ENCODE results near the gene OPRD1.
"Not testable (repeated sequence)": the region's sequence is repeated elsewhere in the genome, so short reads cannot be mapped to it uniquely, and the experiment has no call there.

The OPRD1 gene

DNA sequence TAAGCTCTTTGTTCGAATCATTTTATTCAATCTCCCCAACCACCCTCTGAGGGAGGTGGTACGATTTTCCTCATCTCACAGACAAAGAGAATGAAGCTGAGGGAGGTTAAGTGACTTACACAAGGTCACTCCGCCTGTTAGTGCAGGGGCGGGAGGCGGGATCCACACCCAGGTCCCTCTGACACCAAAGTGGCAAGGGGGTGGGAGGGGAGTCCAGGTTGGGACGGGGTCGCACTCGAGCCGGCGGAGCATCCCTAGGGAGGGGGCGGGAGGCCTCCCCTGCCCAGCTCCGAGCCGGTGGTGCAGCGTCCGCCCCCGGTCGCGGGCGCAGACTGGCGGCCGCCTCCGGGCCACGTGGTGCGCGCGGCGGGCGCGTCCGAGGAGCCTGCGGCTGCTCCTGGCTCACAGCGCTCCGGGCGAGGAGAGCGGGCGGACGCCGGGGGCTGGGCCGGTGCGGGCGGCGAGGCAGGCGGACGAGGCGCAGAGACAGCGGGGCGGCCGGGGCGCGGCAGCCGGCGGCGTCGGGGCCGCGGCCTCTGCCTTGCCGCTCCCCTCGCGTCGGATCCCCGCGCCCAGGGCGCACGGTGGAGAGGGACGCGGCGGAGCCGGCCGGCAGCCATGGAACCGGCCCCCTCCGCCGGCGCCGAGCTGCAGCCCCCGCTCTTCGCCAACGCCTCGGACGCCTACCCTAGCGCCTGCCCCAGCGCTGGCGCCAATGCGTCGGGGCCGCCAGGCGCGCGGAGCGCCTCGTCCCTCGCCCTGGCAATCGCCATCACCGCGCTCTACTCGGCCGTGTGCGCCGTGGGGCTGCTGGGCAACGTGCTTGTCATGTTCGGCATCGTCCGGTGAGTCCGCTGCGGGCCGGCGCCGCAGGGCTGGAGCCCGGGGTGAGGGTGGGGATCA lies at the start of gene OPRD1:
TSS of gene OPRD1 (plus strand) at position 405 of the 903 bp plus-strand sequence. CDS start at position 619, 214 bp downstream.
- no peak for DNase-seq

DNA sequence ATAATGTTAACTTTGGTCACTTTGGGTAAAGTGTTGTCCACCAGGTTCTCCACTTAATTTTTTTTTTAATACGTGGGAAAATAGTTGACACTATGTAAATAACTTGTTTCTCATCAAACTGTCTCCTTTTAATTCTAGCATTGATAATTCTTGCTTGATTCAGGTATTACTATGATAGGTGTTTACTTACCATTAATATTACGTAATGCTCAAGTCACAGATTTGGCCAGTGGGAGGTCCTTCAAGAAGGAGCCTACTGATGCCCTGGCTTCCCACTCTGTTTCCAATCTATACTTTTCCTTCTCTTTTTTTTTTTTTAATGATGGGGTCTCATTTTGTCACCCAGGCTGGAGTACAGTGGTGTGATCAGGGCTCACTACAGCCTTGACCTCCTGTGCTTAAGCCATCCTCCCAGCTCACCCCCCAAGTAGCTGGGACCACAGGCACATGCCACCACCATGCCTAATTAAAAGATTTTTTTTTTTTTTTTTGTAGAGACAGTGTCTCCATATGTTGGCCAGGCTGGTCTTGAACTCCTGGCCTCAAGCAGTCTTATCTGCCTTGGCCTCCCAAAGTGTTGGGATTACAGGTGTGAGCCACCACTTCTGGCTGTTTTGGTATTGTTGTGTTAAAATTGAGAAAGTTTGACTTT lies 45.3 kb upstream of the OPRD1 start:
- no peak for DNase-seq

DNA sequence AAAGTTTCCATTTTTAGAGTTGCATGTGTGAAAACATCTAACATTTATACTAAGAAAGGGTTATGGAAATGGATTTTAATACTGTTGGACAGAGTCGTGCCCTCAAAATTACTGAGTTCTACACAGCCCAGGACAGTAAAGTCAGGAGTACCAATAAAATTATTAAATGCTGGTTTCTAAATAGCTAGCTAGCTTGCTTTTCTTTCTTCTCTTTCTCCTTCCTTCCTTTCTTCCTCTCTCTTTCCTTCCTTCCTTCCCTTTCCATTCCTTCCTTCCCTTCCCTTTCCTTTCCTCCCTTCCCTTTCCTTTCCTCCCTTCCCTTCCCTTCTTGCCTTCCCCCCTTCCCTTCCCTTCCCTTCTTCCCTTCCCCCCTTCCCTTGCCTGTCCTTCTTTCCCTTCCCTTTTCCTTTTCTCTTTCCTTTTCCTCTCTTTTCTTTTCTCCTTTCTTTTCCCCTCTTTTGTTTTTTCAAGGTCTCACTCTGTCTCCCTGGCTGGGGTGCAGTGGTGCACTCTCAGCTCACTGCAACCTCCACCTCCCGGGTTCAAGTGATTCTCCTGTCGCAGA lies 41.3 kb upstream of the OPRD1 start:
- DNase-seq: no peak

DNA sequence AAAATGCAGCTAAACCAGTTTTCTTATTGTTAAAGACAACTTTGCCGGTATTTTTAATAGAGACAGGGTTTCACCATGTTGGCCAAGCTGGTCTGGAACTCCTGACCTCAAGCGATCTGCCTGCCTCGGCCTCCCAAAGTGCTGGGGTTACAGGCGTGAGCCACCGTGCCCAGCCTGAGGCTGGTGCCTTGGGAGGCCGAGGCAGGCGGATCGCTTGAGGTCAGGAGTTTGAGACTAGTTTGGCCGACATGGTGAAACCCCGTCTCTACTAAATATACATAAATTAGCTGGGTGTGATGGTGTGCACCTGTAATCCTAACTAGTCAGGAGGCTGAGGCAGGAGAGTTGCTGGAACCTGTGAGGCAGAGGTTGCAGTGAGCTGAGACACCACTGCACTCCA lies 40.0 kb upstream of the OPRD1 start:
- not testable (repeated sequence) for DNase-seq

DNA sequence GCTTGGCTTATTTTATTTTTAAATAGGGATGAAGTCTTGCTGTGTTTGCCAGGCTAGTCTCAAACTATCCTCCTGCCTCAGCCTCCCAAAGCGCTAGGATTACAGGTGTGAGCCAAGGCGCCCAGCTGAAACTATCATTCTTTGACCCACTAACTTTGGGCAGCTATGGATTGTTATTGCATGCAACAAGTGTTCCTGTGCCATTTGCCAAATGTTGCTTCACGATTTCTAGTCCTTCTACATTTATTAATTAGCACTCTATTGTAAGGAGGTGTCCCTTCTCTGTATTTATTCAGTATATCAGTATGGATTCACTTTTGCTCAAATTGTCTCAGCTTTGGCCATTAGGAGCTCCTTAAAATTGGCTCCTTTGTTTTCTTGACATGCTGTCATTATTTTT lies 38.9 kb upstream of the OPRD1 start:
- DNase-seq: no peak

DNA sequence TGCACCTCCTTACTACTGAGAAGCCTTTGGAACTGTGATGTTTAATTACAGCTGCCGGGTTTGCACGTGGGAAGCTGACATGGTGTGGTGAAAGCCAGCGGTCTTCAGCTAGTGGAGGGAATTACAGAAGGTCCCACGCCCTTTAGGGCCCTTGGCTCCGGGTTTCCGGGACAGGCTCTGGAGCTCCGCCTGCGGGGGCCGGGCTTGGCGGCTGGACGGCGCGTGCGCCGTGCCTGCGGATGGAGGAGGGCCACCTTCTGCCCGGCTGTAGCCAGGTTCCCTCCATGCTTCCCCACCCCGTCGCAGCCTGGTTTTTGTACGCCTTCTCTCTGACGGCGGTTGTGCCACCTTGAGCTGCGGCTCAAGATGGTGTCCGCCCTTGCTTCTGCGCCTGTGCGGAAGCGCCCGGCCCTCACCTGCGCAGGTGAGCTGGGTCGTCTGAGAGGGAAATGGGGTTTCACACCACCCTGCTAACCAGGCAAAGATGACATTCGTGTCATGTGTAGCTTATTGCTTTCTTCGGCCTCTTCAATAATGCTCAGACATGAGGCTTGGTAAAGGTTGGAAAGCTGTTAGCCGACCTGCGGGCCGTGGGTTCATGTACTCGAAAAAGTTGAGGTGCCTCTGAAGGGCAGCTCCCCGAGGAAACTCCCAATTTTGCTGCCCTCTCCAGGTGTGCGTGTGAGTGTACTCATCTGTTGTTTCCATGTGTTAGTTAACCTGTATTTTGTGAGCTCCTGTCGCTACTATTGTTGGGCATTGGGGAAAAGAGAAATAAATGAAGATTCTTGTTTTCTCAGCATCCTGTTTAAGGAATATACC lies 36.6 kb upstream of the OPRD1 start:
- DNase-seq: peak; percentile 45

DNA sequence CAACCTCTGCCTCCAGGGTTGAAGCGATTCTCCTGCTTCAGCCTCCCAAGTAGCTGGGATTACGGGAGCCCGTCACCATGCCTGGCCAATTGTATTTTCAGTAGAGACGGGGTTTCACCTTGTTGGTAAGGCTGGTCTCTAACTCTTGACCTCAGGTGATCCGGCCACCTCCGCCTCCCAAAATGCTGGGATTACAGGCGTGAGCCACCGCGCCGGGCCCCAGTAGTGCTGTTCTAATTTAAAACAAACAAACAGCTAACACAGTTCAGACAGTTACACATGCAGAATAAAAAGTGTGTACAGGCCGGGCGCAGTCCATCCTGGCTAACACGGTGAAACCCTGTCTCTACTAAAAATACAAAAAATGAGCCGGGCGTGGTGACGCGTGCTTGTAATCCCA lies 35.6 kb upstream of the OPRD1 start:
- no peak for DNase-seq

DNA sequence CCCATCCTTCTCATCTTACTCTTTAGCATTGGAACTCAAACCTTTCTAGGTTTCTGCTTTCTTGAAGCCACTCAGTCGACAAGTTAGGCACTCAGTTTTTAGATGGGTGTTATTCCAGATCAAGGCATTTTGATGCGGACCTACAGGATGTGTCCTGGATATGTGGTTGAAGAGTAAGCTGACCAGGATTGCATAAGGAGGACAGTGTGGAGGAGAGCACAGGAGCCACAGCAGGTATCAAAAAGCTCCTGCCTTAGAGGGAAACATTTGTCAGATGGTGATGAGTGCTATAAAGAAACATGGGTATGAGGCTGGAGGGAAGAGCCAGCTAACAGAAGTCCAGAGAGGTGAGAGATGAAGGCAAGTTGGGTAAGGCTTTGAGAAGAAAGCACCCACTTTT lies 33.9 kb upstream of the OPRD1 start:
- DNase-seq: no peak

DNA sequence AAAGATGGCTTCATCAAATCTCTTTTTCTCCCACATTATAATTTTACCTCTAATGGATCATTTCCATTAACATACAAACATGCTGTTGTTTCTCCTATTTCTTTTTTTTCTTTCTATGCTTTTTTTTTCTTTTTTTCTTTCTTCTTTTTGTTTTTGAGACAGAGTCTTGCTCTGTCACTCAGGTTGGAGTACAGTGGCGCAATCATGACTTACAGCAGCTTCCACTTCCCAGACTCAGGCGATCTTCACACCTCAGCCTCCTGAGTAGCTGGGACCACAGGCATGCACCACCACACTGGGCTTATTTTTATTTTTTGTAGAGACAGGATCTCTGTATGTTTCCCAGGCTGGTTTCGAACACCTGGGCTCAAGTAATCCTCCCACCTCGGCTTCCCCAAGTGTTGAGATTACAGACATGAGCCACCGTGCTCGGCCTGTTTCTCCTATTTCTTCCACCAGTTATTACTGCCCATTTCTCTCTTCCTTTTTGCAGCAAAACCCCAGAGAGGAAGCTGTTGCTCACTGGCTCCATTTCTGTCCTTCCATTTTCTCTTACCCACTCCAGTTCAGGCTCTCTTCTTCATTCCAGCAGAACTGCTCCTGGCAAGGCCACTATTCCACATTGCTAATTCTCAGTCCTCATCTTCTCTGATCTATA lies 32.1 kb upstream of the OPRD1 start:
- no peak for DNase-seq

DNA sequence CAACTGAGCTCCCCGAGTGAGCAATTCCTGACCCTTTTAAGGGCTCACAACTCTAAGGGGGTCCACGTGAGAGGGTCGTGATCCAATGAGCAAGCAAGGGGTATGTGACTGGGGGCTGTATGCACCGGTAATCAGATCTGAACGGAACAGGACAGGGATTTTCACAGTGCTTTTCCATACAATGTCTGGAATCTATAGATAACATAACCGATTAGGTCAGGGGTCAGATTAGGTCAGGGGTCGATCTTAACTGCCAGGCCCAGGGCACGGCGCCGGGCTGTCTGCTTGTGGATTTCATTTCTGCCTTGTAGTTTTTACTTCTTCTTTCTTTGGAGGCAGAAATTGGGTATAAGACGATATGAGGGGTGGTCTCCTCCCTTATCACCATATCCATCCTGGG lies 30.7 kb upstream of the OPRD1 start:
- no peak for DNase-seq

DNA sequence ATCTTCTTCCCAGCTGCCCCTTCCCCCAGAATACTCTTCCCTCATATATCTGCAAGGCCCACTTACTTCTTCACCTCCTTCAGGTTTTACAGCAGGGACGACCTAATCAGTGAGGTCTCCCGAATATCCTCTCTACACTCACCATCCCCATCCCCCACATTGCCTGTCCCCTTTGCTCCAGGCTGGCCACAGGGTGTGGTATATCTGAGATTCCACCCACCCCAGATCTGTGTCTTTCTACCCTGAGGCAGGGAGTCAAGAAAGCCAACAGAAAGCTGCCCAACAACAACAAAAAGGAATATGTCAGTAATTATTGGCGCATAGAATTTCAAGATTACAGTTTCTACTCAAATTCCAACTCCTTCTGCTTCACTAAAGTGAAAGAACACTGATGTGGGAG lies 30.0 kb upstream of the OPRD1 start:
- DNase-seq: no peak

DNA sequence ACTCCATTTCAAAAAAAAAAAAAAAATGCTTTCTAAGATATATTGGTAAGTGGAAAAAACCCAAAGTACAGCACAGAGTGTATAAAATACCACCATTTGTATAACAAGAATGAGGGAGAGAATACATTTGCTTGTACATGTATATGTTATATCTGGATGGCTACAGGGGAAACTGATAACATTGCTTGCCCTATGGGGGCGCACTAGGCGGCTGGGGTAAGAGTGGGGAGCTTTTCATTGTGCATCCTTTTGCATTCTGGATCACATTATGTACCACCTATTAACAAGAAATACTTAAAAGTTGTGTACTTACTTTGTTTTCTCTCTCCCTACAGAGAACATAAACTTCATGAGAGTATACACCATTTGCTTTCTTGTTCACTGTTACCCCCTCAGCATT lies 28.6 kb upstream of the OPRD1 start:
- no peak for DNase-seq

DNA sequence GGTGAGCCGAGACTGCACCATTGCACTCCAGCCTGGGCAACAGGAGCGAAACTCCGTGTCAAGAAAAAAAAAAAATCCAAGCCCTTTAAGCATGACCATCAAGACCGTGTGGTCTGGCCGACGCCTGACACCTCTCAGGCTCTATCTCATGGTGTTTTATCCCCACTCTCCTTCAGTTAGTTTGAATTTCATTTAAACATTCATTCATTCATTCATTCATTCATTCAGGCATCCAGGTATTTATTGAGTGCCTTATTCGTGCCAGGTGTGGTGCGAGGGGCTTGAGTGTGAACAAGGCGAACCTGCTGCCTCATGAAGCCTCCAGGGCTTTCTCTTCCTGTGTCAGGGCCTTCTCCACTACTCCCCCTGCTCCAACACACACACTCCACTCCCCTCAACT lies 22.6 kb upstream of the OPRD1 start:
- no peak for DNase-seq

DNA sequence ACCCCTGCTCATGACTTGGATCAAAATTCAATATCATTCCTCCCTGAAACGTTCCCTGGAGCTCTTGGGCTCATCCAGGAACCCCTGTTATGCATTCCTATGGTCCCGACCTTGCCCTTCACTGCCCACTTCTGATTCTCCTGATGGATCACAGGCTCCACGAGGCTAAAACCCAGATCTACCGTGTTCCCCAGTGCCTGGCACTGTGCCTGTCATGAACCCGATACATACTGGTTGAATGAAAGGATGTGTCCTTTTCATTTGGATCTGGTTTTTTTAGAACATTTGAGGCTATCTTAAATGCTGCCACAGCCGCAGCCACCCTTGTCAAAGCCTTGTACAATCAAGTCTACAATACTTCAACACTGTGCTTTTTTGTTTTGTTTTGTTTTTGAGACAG lies 22.2 kb upstream of the OPRD1 start:
- DNase-seq: no peak

DNA sequence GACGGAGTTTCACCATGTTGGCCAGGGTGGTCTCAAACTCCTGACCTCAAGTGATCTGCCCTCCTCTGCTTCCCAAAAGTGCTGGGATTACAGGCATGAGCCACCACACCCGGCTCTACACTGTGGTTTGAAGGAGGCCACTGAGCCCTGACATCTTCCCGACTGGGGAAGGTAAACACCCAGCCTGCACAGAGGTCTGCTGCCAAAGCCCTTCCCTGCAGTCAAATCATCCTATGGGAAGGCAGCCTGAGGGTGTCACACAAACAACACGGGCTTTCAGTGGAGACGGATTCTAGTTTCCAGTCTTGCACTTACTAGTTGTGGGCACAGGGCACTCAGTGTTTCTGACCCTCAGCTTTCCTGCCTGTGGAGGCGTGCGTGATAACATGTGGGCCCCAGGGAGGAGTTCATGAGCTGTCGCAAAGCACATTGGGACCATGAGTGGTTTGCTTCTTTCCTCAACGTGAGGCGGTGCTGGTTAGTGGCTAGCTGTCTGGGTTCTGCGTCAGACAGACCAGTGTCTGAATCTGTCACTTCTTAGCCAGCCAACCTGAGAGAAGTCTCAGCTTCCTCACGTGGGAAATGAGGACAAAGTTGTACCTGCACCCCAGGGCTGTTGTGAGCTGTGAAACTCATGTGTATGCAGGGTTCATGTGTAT lies 21.5 kb upstream of the OPRD1 start:
- no peak for DNase-seq

DNA sequence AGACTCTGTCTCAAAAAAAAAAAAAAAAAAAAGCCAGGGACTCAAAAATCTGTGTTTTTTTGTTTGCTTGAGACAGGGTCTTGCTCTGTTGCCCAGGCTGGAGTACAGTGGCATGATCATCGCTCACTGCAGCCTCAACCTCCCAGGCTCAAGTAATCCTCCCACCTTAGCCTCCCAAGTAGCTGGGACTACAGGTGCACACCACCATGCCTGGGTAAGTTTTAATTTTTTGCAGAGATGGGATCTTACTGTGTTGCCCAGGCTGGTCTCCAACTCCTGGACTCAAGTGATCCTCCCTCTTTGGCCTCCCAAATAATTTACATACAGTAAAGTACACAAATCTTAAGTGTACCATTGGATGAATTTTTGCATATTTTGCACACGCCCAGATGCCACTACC lies 20.0 kb upstream of the OPRD1 start:
- DNase-seq: not testable (repeated sequence)

DNA sequence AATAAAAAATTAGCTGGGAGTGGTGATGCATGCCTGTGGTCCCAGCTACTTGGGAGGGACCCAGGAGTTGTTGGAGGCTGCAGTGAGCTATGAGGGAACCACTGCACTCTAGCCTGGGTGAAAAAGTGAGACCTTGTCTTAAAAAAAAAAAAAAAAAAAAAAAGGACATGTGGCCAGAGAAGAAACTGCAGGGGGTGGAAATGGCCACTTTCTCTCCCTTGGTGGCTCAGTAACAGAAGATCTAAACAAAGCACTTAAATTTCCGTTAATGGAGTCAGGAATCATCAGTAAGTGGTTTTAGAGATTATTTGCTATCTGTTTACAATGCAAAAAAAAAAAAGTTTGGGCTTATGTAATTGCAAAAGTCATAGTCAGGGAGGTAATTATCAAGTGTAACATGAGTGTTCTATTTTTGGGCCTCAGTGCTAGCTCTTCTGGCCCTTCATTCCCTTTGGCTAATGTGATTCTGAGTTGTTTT lies 19.3 kb upstream of the OPRD1 start:
- DNase-seq: no peak

DNA sequence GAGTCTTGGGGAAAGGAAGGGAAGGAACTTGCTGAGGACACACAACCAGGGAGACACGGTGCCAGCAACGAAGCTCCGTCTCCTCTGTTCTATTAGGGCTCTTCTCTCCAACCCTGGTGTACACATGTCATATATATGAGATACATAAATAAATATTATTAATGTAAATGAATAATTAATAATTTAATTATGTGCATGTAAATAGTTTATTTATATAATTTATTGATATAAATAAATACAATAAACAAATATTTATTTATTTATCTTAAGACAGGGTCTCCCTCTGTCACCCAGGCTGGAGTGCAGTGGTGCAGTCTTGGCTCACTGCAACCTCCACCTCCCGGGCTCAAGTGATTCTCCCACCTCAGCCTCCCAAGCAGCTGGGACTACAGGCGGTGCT lies 17.4 kb upstream of the OPRD1 start:
- not testable (repeated sequence) for DNase-seq

DNA sequence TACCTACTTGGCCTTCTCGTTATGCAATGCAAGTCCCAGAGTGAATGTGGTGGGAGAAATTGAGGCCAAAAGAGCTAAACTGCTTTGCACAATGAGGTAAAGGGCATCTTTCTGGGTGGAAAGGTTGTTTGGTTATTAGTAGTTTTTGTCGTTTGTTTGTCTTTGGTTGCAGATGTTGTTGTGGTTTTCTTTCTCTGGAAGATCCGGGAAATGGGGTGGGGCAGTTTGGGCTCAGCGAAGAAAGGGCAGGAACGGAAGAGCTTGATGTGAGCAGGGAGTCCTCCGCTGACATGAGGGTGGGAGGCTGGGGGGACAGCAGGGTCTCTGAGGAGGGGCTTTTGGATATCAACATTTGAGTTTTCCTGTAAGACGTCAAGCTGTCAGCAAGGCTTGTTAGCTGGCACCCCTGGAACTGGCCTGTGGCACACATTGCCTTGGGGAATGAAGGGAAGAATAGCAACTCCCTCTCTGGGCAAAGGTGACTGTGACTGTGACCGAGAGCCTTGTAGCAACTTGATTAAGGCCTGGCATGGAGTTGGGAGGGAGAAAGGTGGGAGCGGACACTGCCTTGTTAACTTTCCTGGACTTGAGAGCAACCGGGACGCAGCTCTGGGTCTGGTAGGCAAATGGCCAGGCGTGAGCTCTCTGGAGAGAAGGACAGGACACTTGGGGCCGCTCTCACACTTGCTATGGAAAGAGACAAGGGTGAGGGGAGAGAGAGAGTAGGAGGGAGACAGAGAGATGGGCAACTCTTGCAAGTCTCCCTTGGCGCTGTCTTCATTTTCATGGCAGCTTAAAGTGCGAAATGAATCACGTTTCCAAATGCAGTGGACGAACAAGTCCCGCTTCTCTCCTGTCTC lies 15.4 kb upstream of the OPRD1 start:
- DNase-seq: no peak

DNA sequence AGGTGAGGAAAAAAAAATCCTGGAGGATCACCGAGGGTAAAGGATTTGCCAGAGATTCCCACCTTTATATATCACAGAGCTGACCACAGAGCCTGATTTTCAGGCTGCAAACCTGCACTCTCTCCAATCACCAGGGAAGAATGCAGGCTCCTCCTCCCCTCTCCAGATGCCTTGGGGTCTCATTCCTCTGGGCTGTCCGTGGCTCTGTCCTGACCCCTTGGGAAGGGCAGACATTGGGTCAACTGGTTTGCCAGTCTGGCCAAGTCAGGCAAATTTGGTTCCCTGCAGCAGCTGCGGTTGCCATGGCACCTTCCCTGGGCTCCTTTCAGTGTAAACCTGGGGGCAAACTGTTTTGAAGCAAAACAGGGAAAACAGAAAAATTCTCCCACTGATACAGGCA lies 11.6 kb upstream of the OPRD1 start:
- no peak for DNase-seq

DNA sequence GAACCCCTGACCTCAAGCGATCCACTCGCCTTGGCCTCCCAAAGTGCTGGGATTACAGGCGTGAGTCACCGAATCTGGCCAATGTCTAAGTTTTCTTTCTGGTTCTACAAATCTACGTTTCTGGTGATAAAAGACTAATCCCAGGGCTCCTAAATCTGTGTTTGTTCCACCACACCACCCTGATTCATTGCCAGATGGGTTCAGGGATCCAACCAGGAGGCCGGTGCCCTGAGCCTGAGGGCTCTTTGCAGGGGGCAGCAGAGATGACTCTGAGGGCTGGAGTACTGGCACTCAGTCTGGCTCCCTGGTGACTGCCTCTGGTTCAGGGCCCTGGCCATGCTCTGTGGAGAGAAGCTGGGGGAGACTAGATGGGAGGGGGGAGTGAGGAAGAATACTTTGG lies 10.5 kb upstream of the OPRD1 start:
- no peak for DNase-seq

Measured in midbrain (tissue), 1 donor.